Naive thymus-derived CD8-positive, alpha-beta T cell (primary cell): ENCODE results near the gene CP. TPM values are rescaled to one million over a fixed set of nuclear protein-coding genes. Genes with fewer than 3 reads are reported as not detected.

Experiments used
- ATAC-seq, 2 donors: fragments of 150-1000 bp; cut with Tn5 transposase in 1 of 2; sonication (Bioruptor Pico), chemical (Tn5 transposase) in 1 of 2; 1 replicate in 1 of 2; 2 replicates in 1 of 2; pipeline ENCODE4 v1.10.0; 2021; ENCODE audit warnings: mild to moderate bottlenecking in 2 of 2, moderate library complexity in 2 of 2
- POLR2A ChIA-PET: fragments of 350-600 bp; sonication (Branson Sonifier 250); formaldehyde crosslinking; loops from one replicate; lab custom pipeline; 2021; ENCODE audit warnings: antibody characterized with exemption; lab: Charles Lee
- DNase-seq, 10 donors: peaks; one replicate each; pipeline versions ENCODE4 v3.0.0 to v3.0.0-alpha.2; 2020 to 2022
- H3K27ac Mint-ChIP-seq, 10 donors: one replicate each; pipeline ENCODE4 v1.8.0; 2020 to 2022; ENCODE audit warnings: mild to moderate bottlenecking in 10 of 10, mixed read lengths in 10 of 10, moderate library complexity in 4 of 10, inconsistent platforms in 1 of 10
- H3K27me3 Mint-ChIP-seq, 5 donors: one replicate each; pipeline ENCODE4 v1.8.0; 2021 to 2022; ENCODE audit warnings: mixed read lengths in 5 of 5
- H3K36me3 Mint-ChIP-seq, 3 donors: one replicate each; pipeline ENCODE4 v1.8.0; 2020 to 2022; ENCODE audit warnings: mixed read lengths in 3 of 3, mild to moderate bottlenecking in 2 of 3, inconsistent platforms in 1 of 3
- H3K4me1 Mint-ChIP-seq, 4 donors: one replicate each; pipeline ENCODE4 v1.8.0; 2021 to 2022; ENCODE audit warnings: mixed read lengths in 4 of 4
- H3K4me3 Mint-ChIP-seq, 10 donors: one replicate each; pipeline ENCODE4 v1.8.0; 2020 to 2022; ENCODE audit warnings: mild to moderate bottlenecking in 10 of 10, mixed read lengths in 10 of 10, moderate library complexity in 6 of 10, inconsistent platforms in 1 of 10
- H3K9me3 Mint-ChIP-seq, 9 donors: one replicate each; pipeline ENCODE4 v1.8.0; 2020 to 2022; ENCODE audit warnings: mixed read lengths in 9 of 9, mild to moderate bottlenecking in 3 of 9, inconsistent platforms in 1 of 9, moderate library complexity in 1 of 9
- polyA plus RNA-seq, 3 donors: library from polyadenylated mRNA; unstranded; fragments of 300-500 nt; fragmentation: Illumina TruSeq; gene quantifications; one replicate each; pipeline ENCODE4 v1.2.3, GENCODE V29; 2021
- total RNA-seq, 8 experiments: library from RNA in 2 of 8; stranded (reverse) in 2 of 8; gene quantifications; one replicate each; pipeline ENCODE4 v1.2.3 and lab custom pipeline; 2021 to 2026

Gene CP
- total and polyA plus RNA-seq, 5 experiments from 2014 or later, result 0.20 to 0.30 TPM; not detected in 3

DNA sequence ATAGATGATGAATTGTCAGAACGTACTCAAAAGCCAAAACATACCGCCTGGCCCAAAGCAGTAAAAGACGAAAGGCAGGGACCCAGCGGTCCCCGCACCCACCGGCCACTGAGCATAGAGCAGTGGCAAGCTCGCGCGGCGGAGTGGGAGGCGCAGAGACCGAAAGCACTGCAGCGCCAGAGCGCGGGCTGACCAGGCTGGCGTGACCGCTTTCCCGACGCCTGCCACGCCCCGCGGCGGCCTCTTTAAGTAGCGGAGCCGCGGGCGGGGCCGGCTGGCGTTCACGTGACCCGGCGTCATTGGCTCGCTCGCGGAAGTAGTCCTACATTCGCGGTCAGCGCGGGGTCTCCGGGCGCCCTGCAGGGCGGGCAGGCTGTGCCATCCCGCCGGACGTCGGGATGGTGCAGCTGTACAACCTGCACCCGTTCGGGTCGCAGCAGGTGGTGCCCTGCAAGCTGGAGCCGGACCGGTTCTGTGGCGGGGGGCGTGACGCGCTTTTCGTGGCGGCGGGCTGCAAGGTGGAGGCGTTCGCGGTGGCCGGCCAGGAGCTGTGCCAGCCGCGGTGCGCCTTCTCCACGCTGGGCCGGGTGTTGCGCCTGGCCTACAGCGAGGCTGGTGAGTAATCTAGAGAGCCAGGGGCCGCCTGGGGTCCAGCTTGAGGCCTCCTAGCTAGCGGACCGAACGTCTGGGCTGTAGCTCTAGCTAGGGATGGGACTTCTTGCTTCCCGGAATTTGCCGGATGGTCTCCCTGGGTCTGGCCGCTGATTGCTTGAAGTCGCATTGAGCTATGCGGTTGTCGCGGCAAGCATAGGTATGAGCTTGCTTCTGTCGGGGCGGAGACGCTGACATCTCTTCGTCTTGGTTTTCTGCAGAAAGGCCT is 92.1 kb downstream of the CP start, which contains the start of gene HPS3:
TSS of gene HPS3 (plus strand) at position 313 of the 880 bp plus-strand sequence. CDS start at position 399, 86 bp downstream.
- Mint-ChIP-seq H3K9me3 (no peaks in the 10 kb centered on the region), H3K4me3 (peak within 1 kb of the TSS; percentile 86 to 98 (median 94)), H3K36me3 (peaks cover 0 to 5% (median 0%) of the 10 kb centered on the region in 3 donors), H3K27ac (peak within 1 kb of the TSS; percentile 82 to 97 (median 93)), H3K27me3 (peaks cover 0 to 18% (median 8%) of the 10 kb centered on the region in 5 donors), H3K4me1 (peaks cover 23 to 50% (median 48%) of the 10 kb centered on the region in 4 donors)
- ATAC-seq (peak; percentile 87 to 89), DNase-seq (peak; percentile 60 to 88 (median 79))
- POLR2A ChIA-PET, result interaction anchor here (0.6 to 2.4 kb wide), 8 partner anchors 17 to 684 kb away, joined by 3 to 14 read pairs (median 6); partner anchors contain the start of genes COMMD2, GYG1 and RNF13

DNA sequence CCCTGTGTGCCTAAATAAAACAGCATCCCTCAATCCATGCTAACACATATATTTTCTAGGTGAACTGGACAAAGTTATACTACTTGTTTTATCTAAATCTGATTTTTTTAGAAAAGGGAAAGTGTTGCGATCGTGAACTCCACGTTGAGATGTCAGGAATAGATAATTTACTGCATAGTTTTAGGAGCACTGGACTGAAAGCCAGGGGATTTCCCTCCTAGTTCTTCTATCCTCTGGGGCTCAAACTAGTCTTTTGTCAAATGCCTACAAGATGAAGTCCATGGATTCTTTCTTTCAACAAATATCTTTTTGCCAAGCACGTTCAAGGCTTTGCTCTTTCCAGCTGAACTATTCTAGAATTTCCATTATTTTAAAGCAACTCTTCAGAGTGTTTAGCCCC is 92.8 kb downstream of the CP start:
- peaks cover 3 to 25% (median 11%) of the 10 kb centered on the region in 5 donors for H3K27me3 Mint-ChIP-seq
- H3K4me1 Mint-ChIP-seq, result peaks cover 20 to 44% (median 43%) of the 10 kb centered on the region in 4 donors
- peak overlapping the region; percentile 71 to 97 (median 93) for H3K27ac Mint-ChIP-seq
- no peaks in the 10 kb centered on the region for H3K9me3 Mint-ChIP-seq
- peaks cover 0 to 5% (median 0%) of the 10 kb centered on the region in 3 donors for H3K36me3 Mint-ChIP-seq
- peak in 1 of 2 donors; percentile 1 for ATAC-seq
- DNase-seq, result no peak
- H3K4me3 Mint-ChIP-seq, result peak overlapping the region; percentile 86 to 98 (median 94)
- POLR2A ChIA-PET, result interaction anchor here (0.6 to 2.4 kb wide), 6 partner anchors 18 to 149 kb away, joined by 3 to 14 read pairs (median 6); no protein-coding TSS in a partner anchor

DNA sequence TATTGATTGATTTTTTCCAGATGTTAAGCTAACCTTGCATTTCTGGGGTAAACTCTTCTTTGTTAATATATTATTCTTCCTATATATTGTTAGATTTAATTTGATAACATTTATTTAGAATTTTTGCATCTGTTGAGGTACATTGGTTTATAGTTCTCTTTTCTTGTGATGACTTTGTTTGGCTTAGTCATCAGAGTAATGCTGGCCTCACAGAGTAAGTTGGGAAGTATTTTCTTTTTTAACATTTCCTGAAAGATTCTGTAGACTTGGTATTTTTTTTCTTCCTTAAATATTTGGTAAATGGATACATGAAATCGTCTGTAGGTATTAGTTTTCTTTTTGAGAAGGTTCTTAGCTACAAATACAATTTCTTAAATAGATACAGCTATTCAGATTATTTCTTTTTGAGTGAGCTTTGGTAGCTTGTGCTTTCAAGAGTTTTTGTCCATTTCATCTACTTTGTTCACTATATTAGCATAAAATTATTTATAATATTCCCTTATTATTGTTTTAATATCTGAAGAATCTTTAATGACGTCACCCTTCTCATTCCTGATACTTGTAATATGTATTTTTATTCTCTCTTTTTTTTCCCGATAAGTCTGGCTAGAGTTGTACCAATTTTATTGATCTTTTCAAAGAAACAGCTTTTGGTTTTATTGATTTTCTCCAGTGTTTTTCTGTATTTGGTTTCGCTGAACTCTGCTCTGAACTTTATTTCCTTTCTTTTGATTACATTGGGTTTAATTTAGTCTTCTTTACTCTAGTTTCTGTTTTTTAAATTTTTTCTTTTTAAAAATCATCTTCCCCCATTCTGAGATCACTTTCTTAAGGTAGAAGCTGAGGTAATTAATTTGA is 98.7 kb downstream of the CP start:
- Mint-ChIP-seq H3K9me3 (no peaks in the 10 kb centered on the region), H3K4me3 (no peak overlapping the region), H3K36me3 (no peaks in the 10 kb centered on the region), H3K4me1 (peaks cover 0 to 5% (median 1%) of the 10 kb centered on the region in 4 donors), H3K27me3 (peaks cover 3 to 25% (median 11%) of the 10 kb centered on the region in 5 donors), H3K27ac (no peak overlapping the region)
- ATAC-seq, result no peak
- DNase-seq, result no peak
- POLR2A ChIA-PET, result no interaction called here

Other genes with a start within 250 kb of the CP start
- 10 to 100 TPM; 18.7 to 21.1 TPM for gene GYG1, start 230.3 kb downstream of the CP start, total RNA-seq
- 10 to 100 TPM; 23.4 to 28.0 (median 25.1) TPM for gene GYG1, start 230.3 kb downstream of the CP start, polyA plus RNA-seq
- 10 to 100 TPM; 29.0 to 34.6 TPM for gene HLTF, start 135.3 kb downstream of the CP start, total RNA-seq
- 10 to 100 TPM; 26.1 to 31.3 (median 31.0) TPM for gene HLTF, start 135.3 kb downstream of the CP start, polyA plus RNA-seq
- 10 to 100 TPM; 33.1 to 33.2 TPM for gene HPS3, start 92.2 kb downstream of the CP start, total RNA-seq
- gene HPS3, start 92.2 kb downstream of the CP start, polyA plus RNA-seq, result 10 to 100 TPM; 31.5 to 41.0 (median 34.8) TPM
- not detected for gene TM4SF18, start 111.8 kb upstream of the CP start, total RNA-seq
- not detected for gene TM4SF18, start 111.8 kb upstream of the CP start, polyA plus RNA-seq
- gene TM4SF1, start 155.8 kb upstream of the CP start, total RNA-seq, result not detected
- not detected for gene TM4SF1, start 155.8 kb upstream of the CP start, polyA plus RNA-seq